Suppressor macrophage treated with lipopolysaccharide for 4 hours (primary cell): Measurements from ENCODE around the gene TENT5C.

Experiments
- DNase-seq: peaks from one replicate; pipeline ENCODE4 v3.0.0-alpha.2; 2020

TENT5C gene

GRCh38 chr1:117594261-117594990 is 11.4 kb upstream of the TENT5C start:
- no peak for DNase-seq

GRCh38 chr1:117596023-117596720 is 9.7 kb upstream of the TENT5C start:
- DNase-seq = no peak

- DNase-seq = no peak
Measured at GRCh38 chr1:117598489-117598888, 7.4 kb upstream of the TENT5C start.

- DNase-seq = no peak
Measured at GRCh38 chr1:117599286-117600221, 6.3 kb upstream of the TENT5C start.

GRCh38 chr1:117600325-117600943 is 5.4 kb upstream of the TENT5C start:
- no peak for DNase-seq

GRCh38 chr1:117600966-117601365 is 4.9 kb upstream of the TENT5C start:
- DNase-seq = no peak

- no peak for DNase-seq
Measured at GRCh38 chr1:117602862-117603261, 3.0 kb upstream of the TENT5C start.

GRCh38 chr1:117605164-117605773 is 579 bp upstream of the TENT5C start:
- DNase-seq = no peak

- DNase-seq = peak; percentile 16
Measured at GRCh38 chr1:117606649-117607430, 992 bp downstream of the TENT5C start.

GRCh38 chr1:117607471-117607870 is 1.6 kb downstream of the TENT5C start:
- no peak for DNase-seq

GRCh38 chr1:117608115-117608615 is 2.3 kb downstream of the TENT5C start:
- DNase-seq = no peak

- DNase-seq = no peak
Measured at GRCh38 chr1:117608758-117609157, 2.9 kb downstream of the TENT5C start.

- no peak for DNase-seq
Measured at GRCh38 chr1:117609471-117609911, 3.6 kb downstream of the TENT5C start.

- no peak for DNase-seq
Measured at GRCh38 chr1:117610036-117610435, 4.2 kb downstream of the TENT5C start.

GRCh38 chr1:117611121-117611601 is 5.3 kb downstream of the TENT5C start:
- DNase-seq = no peak

- DNase-seq = no peak
Measured at GRCh38 chr1:117611894-117612483, 6.1 kb downstream of the TENT5C start.

GRCh38 chr1:117612517-117613248 is 6.8 kb downstream of the TENT5C start:
- peak; percentile 57 for DNase-seq

- no peak for DNase-seq
Measured at GRCh38 chr1:117613249-117613968, 7.6 kb downstream of the TENT5C start.
